Thyroid gland (tissue), 4 donors: Measurements from ENCODE around the gene CELF5. TPM values are rescaled to one million over a fixed set of nuclear protein-coding genes. Genes with fewer than 3 reads are reported as not detected.
"Not testable (repeated sequence)": the region's sequence is repeated elsewhere in the genome, so short reads cannot be mapped to it uniquely, and the experiment has no call there.

Experiments used
- DNase-seq, 2 donors: peaks; one replicate each; pipeline ENCODE4 v3.0.0-alpha.2; 2019
- H3K27ac ChIP-seq, 3 donors: fragments of 200-600 bp; sonication (generic); 1 replicate in 2 of 3; 2 replicates in 1 of 3; pipeline ENCODE4 v1.5.1; 2016 to 2019; ENCODE audit warnings: mild to moderate bottlenecking in 1 of 3, moderate library complexity in 1 of 3
- H3K27me3 ChIP-seq: fragments of 200-600 bp; sonication (generic); one replicate; pipeline ENCODE4 v1.5.1; 2019
- H3K36me3 ChIP-seq, 2 donors: fragments of 200-600 bp; sonication (generic); one replicate each; pipeline ENCODE4 v1.5.1; 2016 to 2019
- H3K4me1 ChIP-seq, 2 donors: fragments of 200-600 bp; sonication (generic); one replicate each; pipeline ENCODE4 v1.5.1; 2017 to 2019
- H3K4me3 ChIP-seq, 3 donors: fragments of 200-600 bp; sonication (generic); replicated peaks in 1 of 3; 1 replicate in 2 of 3; 2 replicates in 1 of 3; pipeline ENCODE4 v1.5.1; 2016; ENCODE audit warnings: mild to moderate bottlenecking in 1 of 3
- H3K9me3 ChIP-seq: fragments of 200-600 bp; sonication (generic); one replicate; pipeline ENCODE4 v1.5.1; 2017
- POLR2A ChIP-seq, 2 donors: fragments of 450-650 bp; IDR thresholded peaks; one replicate each; pipeline ENCODE4 v1.6.1; 2017; ENCODE audit warnings: antibody characterized with exemption in 2 of 2, mild to moderate bottlenecking in 2 of 2, moderate library complexity in 1 of 2
- WGBS, 2 donors: methylation state at CpG; one replicate each; pipeline ENCODE4 v1.1.5; 2017; 5-methylcytosine and 5-hydroxymethylcytosine counted together
- intact Hi-C: fragments of 100-400 bp; cut with DNase I; formaldehyde crosslinking; loops from one replicate; pipeline ENCODE4 v1.15.1; 2023
- total RNA-seq, 4 donors: library from RNA; depleted of rRNA; stranded (reverse); fragments of >200 nt; gene quantifications; one replicate each; pipeline ENCODE4 v1.2.3, GENCODE V29; 2016
- TF ChIP-seq, protein P1 (sequence below), 6 experiments: fragments of 200-600 bp in 3 of 6; fragments of 450-650 bp in 3 of 6; sonication (generic) in 3 of 6; IDR thresholded peaks; one replicate each; pipeline ENCODE4 v1.5.1; 2016 to 2019; ENCODE audit warnings: antibody characterized with exemption in 6 of 6, mild to moderate bottlenecking in 2 of 6, inconsistent platforms in 1 of 6, moderate library complexity in 1 of 6

The CELF5 gene
- total RNA-seq, 4 donors from 2014 or later: not detected

DNA sequence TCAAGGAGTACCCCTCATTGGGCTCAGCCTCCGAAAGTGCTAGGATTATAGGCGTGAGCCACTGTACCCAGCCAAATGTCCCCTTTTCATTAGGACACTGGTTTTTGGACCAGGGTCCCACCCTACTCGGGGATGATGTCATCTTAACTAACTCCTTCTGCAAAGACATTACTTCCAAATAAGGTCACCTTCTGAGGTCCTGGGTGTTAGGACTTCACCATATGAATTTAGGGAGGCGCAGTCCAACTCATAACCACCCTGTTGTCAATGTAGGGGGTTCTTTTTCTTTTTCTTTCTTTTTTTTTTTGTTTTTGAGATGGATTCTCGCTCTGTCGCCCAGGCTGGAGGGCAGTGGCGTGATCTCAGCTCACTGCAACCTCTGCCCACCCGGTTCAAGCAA lies 109.2 kb downstream of the CELF5 start:
- WGBS, 2 donors: 85% methylated on average over 8 of the region's 8 CpGs
- Histone ChIP-seq H3K4me1 (peaks cover 34 to 55% of the 10 kb centered on the region in 2 donors), H3K4me3 (no peak overlapping the region), H3K27me3 (no peaks in the 10 kb centered on the region), H3K27ac (peak overlapping the region in 1 of 3 donors; percentile 26), H3K9me3 (no peaks in the 10 kb centered on the region), H3K36me3 (no peaks in the 10 kb centered on the region)
- DNase-seq: no peak
- TF ChIP-seq, protein P1, sequence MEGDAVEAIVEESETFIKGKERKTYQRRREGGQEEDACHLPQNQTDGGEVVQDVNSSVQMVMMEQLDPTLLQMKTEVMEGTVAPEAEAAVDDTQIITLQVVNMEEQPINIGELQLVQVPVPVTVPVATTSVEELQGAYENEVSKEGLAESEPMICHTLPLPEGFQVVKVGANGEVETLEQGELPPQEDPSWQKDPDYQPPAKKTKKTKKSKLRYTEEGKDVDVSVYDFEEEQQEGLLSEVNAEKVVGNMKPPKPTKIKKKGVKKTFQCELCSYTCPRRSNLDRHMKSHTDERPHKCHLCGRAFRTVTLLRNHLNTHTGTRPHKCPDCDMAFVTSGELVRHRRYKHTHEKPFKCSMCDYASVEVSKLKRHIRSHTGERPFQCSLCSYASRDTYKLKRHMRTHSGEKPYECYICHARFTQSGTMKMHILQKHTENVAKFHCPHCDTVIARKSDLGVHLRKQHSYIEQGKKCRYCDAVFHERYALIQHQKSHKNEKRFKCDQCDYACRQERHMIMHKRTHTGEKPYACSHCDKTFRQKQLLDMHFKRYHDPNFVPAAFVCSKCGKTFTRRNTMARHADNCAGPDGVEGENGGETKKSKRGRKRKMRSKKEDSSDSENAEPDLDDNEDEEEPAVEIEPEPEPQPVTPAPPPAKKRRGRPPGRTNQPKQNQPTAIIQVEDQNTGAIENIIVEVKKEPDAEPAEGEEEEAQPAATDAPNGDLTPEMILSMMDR (IDR thresholded peaks at IDR 0.05): no peak
- TF ChIP-seq POLR2A (IDR thresholded peaks at IDR 0.05): no peak
- intact Hi-C loops: loop anchor here (5.0 kb wide), 1 partner anchor 94 kb away; no protein-coding TSS in a partner anchor

DNA sequence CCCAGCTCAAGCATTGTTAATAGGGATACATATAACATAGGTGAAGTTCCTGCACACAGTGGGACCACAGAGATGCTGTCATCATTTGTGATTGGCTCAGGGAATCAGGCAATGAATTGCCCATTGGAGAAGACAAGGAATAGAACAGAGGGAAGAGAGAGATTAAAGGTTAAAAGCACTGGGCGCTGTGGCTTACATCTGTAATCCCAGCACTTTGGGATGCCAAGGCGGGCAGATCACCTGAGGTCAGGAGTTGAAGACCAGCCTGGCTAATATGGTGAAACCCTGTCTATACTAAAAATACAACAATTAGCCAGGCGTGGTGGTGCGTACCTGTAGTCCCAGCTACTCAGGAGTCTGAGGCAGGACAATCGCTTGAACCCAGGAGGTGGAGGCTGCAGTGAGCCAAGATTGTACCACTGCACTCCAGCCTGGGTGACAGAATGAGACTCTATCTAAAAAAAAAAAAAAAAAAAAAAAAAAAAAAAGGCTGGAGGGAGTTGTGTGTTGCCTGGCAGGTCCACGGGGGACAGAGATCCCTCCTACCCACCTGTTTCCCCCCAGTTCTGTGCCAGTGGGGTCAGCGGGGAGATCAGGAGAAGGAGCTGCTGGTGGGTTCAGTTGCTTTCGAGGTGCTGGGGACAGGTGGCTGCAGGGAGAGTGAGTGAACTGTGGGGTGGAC lies 110.4 kb downstream of the CELF5 start:
- 76 to 77% methylated on average over 8 of the region's 8 CpGs for WGBS, 2 donors
- intact Hi-C loops: loop anchor here (5.0 kb wide), 1 partner anchor 92 kb away; no protein-coding TSS in a partner anchor

DNA sequence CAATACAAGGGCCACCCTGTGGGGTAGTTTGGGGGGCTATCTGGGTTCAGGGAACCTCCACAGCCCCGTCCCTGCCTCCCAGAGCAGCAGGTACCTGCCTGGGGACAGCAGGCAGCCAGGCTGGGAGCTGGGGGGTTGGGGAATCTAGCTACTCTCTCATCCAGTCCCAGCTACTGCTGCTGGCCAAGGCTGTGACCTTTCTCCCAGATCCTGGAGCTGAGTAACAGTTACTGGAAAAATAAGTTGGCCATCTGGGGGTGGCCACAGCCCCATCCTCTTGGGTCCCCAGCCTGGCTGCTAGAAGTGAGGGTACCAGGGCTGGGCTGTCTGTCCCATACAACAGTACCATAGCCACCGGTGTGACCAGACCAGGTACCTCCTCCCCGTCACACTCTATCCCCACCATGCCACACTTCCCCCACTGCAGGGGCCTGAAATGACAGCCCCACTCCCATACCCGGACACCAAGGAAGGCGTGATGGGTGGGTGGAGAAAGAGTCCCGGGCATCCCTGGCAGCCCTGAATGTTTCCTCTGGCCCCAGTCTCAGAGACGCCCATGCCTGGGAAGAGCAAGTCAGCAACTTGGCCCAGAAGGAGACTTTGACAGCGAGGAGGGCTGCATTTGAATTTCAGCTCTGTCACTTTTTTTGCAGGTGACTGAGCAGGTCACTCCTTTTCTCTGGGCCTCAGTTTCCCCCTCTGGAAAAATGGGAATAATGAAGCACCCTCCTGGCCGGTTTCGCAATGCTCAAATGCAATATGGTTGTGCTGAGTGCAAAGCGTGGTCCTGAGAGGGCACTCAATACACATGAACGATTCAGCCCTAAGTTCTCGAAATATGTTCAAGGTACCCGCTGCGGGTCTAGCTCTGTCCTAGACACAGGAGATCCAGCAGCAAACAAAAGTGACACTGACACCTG lies 111.2 kb downstream of the CELF5 start:
- H3K27me3 ChIP-seq: no peaks in the 10 kb centered on the region
- 48 to 66% methylated on average over 14 to 15 of the region's 15 CpGs for WGBS, 2 donors
- H3K36me3 ChIP-seq: no peaks in the 10 kb centered on the region
- no peak for TF ChIP-seq POLR2A (IDR thresholded peaks at IDR 0.05)
- TF ChIP-seq, protein P1 (IDR thresholded peaks at IDR 0.05): no peak
- H3K4me1 ChIP-seq: peaks cover 42 to 68% of the 10 kb centered on the region in 2 donors
- DNase-seq: peak; percentile 74 to 79
- H3K9me3 ChIP-seq: no peaks in the 10 kb centered on the region
- intact Hi-C loops: no loop called here
- H3K27ac ChIP-seq: peak overlapping the region; percentile 74 to 92 (median 83)
- H3K4me3 ChIP-seq: no peak overlapping the region

More for the DNA sequence above, 110.4 kb downstream of the CELF5 start:
- DNase-seq, H3K27me3 ChIP-seq, H3K4me3 ChIP-seq, H3K9me3 ChIP-seq, H3K36me3 ChIP-seq: not testable (repeated sequence)
- H3K4me1 ChIP-seq: peaks cover 38 to 60% of the 10 kb centered on the region in 2 donors
- peak overlapping the region; percentile 74 to 92 (median 83) for H3K27ac ChIP-seq

DNA sequence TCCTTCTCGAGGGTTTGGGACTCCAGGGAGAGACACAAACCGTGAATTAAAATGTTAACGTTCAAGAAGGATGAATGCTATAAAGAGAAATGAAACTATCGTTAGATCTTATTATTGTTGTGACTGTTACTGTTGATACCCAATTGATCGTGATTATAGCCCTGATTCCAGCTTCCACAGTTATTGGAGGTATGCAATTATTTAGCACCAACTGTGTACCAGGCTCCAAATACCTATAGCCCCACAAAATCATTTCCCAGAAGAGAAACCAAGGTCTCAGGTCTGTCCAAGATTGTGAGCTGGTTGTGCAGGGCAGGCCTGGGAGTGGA lies 111.9 kb downstream of the CELF5 start:
- WGBS, 2 donors: 29 to 35% methylated on average over 5 of the region's 5 CpGs
- Histone ChIP-seq H3K4me3 (no peak overlapping the region), H3K9me3 (no peaks in the 10 kb centered on the region), H3K27me3 (no peaks in the 10 kb centered on the region), H3K4me1 (peaks cover 48 to 72% of the 10 kb centered on the region in 2 donors), H3K36me3 (no peaks in the 10 kb centered on the region), H3K27ac (peak overlapping the region; percentile 74 to 92 (median 83))
- DNase-seq: no peak
- intact Hi-C loops: no loop called here
- TF ChIP-seq, protein P1 (IDR thresholded peaks at IDR 0.05): no peak
- no peak for TF ChIP-seq POLR2A (IDR thresholded peaks at IDR 0.05)

DNA sequence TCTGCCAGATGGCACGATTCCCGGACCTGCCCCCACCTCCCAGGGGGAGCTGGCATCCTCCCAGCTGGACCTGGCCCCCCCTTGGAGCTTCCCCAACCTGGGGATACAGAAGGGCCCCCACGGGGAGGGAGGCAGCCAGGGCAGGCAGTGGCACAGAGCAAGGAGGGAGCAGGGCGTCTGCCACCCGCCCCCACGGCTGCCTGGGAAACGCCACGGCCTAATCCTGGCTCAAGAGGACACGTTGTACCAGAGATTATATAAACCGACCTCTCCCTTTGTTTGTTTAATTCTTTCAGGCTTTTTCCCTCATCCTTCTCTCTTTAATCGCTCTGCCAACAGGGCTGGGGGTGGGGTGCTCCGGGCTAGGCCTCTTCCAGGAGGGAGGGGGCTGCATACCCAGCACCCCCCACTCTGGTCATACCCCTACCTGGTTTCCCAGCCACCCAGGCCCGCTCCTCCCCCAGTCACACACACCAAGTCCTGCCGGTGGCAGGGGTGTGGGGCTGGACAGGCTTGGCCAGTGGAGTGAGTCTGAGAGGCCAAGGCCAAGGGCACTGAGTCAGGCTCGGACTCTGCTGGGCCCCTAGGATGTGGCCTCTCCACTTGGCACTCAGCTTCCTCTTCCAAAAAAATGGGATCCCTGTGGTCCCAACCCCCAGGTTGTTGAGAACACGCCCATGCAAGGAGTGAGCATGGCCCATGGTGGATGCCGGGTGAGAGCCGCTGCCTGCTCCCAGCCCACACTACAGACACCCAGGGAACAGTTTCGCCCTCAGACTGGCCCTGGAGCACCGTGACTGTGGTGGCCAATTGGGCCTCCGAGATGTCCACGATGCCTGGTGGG lies 112.4 kb downstream of the CELF5 start:
- Histone ChIP-seq H3K9me3 (no peaks in the 10 kb centered on the region), H3K27me3 (no peaks in the 10 kb centered on the region), H3K27ac (peak overlapping the region; percentile 83 to 95 (median 92)), H3K4me3 (no peak overlapping the region), H3K36me3 (no peaks in the 10 kb centered on the region), H3K4me1 (peaks cover 49 to 72% of the 10 kb centered on the region in 2 donors)
- DNase-seq: peak; percentile 99
- intact Hi-C loops: no loop called here
- peak in 1 of 2 donors; percentile 62 for TF ChIP-seq POLR2A (IDR thresholded peaks at IDR 0.05)
- TF ChIP-seq, protein P1 (IDR thresholded peaks at IDR 0.05): peak in 1 of 6 experiments; percentile 10
- 7 to 11% methylated on average over 18 to 21 of the region's 22 CpGs for WGBS, 2 donors
